GM19099 (cell line): Measurements from ENCODE around the gene SMARCA2.

Experiments used
- POLR2A ChIP-seq: IDR thresholded peaks from 3 replicates; pipeline ENCODE4 v1.6.1; 2011; ENCODE audit warnings: low read depth; ENCODE audit not compliant: insufficient read length; ENCODE audit errors: extremely low read depth

The SMARCA2 gene

DNA sequence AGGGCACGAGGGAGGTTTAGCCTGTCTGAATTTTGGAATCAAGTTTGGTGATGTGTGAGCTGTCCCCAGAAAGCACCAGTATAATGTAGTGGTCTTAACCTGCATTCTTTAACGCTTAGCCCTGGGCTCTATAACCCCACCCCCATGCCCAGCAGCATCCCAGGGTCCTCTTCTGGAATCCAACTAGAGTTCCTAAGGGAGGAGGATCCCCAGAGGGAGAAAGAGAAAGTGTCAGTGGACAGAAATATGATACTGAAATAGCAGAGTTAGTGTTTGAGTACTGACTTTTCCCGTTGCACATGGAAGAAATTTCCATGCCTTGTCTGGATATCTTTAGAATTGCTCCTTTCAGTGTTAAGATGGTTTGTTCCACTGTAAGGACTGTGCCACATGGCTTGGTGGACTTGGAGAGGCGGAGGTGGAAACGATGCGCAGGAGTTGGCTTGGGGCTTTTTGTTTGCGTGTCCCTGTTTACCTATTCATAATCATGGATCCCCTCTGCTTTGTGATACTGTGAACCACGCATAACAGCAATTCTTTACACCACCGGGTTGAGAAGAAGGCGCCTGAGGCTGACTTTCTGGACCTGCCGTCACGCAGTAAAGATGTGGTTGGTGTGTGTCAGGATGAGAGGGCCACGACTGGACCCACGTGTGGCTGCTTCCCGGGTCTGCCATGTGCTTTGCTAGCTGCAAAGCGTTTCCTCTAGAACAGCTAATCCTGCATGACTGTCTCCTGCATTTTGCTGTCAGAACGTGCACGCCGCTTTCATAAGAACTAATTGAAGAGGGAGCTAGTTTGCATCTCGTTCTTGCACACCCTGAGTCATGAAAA lies 142.3 kb downstream of the SMARCA2 start:
- peak; percentile 27 for TF ChIP-seq POLR2A

- no peak for TF ChIP-seq POLR2A
These were observed 143.0 kb downstream of the SMARCA2 start for GRCh38 chr9:2158111-2158610.

GRCh38 chr9:2158766-2159430 lies 143.8 kb downstream of the SMARCA2 start:
- no peak for TF ChIP-seq POLR2A

DNA sequence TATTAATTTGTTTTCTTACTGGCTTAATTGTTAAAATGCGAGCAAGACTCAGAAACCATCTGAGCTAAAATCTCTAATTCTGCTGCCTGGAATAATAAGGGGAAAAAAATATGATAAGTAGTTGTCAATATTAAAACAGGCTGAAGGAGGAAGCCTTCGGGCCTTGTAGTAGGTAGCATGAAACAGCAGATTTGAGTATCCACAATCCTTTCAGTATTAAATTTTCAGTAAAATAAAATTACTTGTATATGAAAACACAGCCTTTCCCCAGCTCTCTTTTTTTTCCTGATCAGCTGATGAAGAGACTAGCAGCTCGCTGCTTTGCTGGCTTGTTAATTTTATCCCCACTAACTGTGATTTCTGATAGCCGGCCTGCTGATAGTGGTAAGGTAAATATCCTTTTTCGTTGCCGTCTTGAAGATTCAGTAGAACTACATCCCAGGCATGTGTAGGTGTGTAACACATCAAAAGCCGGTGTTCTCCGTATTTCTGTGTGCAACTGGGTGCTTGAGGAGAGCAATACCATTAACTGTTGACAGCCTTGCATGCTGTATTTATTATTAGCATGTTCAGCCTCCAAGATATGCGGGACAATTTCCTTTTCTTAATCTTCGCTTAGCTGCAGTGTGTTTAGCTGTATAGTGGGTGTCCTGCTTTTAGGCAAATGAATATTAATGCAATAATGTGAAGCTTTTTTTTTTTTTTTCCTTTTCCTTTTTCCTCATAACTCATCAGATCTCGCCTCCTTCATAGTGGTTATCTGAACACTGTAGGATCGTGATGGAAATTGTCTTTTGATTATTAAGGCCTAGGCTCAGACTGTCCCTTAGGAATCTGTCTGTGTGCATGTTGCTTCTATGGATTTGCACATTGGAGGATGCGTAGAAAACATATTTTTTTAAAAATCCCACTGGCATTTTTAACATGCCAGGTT lies 144.6 kb downstream of the SMARCA2 start:
- TF ChIP-seq POLR2A, result no peak

DNA sequence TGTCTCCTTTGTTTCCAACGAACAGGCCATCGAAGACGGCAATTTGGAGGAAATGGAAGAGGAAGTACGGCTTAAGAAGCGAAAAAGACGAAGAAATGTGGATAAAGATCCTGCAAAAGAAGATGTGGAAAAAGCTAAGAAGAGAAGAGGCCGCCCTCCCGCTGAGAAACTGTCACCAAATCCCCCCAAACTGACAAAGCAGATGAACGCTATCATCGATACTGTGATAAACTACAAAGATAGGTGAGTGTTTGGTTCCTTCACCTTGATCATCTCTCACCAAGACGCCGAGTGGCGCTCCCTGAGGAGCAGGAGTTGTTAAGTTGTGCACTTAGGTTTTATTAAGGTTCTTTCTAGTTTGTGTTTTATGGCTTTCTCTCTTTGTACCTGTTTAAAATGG lies 146.5 kb downstream of the SMARCA2 start:
- TF ChIP-seq POLR2A, result no peak

- no peak for TF ChIP-seq POLR2A
These were observed 148.2 kb downstream of the SMARCA2 start for GRCh38 chr9:2163231-2163885.

GRCh38 chr9:2164268-2164667 lies 149.1 kb downstream of the SMARCA2 start:
- TF ChIP-seq POLR2A, result no peak

DNA sequence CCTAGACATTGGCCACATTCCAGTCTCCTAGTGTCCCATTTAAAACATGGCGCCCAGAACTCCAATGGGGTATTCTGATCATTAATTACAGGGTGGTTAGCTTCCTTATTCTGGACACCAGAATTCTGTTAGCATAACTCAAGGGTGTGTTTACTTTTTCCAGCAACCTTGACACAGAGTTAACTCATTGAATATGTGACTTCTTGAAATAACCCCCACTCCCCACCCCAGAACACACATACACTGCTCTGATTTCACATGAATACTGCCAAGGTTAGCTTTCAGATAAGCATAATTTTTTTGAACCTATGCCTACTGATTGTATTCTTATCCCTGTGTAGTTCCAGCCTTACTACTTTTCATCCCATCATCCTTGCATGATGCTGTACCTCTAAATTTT lies 151.1 kb downstream of the SMARCA2 start:
- no peak for TF ChIP-seq POLR2A

GRCh38 chr9:2169035-2169434 lies 153.9 kb downstream of the SMARCA2 start:
- no peak for TF ChIP-seq POLR2A

DNA sequence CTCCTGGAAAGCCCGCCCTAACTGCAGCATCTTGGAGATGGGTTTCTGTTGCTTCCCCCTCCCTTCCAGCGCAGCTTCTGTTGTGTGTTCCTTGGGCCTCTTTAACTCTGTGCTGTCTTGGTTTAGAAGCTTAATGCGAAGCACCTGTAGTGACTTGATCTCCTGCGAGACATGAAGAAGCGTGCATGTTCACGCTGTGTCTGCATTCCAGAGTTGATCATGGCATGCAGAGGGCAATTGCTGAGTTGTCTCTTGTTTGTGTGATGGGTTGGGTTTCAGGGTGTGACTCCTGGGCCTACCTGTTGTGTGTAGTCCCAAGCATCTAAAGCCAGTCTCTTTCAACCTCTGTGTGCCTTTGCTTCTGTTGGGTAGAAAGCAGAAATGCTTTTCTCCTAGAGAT lies 155.6 kb downstream of the SMARCA2 start:
- no peak for TF ChIP-seq POLR2A

DNA sequence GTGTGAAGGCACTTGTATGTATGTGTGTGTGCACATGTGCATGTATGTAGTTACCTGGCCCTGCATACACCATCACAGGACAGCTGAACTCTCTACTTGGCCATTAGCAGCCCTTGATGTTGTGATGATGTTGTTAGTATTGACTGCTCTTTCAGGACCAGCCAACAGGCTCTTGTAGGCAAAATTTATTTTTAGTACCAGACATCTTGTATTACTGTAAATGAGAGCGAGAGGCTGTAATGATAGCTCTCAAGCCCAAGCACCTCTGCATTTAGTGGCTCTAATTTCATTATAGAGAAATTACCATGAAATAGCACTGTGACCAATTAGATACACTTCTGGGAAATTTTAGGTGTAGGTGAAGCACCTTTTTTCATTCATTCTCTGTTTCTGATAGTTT lies 158.0 kb downstream of the SMARCA2 start:
- no peak for TF ChIP-seq POLR2A

DNA sequence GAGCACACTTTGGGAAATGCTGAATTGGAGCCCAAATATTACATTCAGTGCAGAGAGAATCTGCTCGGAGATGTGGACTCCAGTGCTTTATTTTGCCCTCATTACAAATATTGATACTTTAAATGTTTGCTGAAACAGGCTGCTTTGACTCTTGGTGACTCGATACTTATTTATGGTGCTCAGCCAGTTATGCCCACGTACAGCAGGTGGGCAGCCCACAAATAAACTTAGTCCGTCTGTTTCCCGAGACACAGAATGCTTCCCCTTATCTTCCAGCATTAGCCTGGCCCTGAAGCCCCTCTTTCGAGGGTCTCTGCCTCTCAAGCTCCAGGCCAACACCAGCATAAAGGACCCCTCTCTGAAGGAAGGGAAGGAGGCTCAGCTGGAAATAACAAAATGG lies 158.7 kb downstream of the SMARCA2 start:
- no peak for TF ChIP-seq POLR2A

DNA sequence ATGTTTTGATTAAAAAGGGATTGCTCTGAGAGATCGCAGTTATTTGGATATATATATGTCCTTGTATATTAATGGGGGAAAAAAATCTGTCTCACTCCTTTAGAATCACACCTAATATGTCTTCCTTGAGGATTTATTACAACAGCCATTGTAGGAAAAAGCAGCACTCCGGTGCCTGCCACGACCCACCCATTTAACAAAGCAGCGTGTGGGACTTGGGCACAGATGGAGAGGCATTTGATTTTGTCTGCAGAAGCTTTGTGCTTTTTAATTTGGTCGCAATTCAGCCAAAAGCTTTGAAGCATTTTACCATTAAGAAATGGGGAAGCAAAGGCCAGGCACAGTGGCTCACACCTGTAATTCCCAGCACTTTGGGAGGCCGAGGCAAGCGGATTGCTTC lies 159.2 kb downstream of the SMARCA2 start:
- no peak for TF ChIP-seq POLR2A

GRCh38 chr9:2174911-2175310 lies 159.8 kb downstream of the SMARCA2 start:
- TF ChIP-seq POLR2A, result no peak

DNA sequence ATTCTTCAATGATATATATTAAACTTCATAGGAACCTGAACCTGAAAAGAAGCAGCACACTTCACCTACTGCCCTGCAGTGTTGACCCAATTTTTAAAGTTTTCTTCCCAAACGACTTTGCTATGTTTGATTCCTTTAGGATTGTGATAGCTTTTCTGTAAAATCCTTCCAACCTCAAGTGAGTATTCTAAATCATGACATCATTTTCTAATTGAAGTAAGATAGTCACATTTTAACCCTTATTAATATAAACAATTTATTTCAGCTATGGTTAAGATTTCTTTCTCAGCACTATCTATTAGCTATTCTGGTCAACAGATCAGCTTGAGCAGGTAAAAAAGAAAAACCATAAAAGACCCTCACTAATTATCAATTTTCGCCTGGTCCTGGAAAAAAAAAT lies 162.0 kb downstream of the SMARCA2 start:
- no peak for TF ChIP-seq POLR2A

- TF ChIP-seq POLR2A, result no peak
These were observed 163.0 kb downstream of the SMARCA2 start for GRCh38 chr9:2178034-2178734.
